HG03521 (cell line): Measurements from ENCODE around the gene IL3.

ENCODE experiments used
- ATAC-seq: cut with Tn5 transposase; IDR thresholded peaks from one replicate; pipeline ENCODE4 v1.9.1; 2021; ENCODE audit warnings: mild to moderate bottlenecking, moderate library complexity; ENCODE audit not compliant: unreplicated experiment

The IL3 gene

GRCh38 chr5:132072070-132072469, 11.6 kb downstream of the IL3 start:
- no peak for ATAC-seq

GRCh38 chr5:132072528-132072927, 12.1 kb downstream of the IL3 start:
- ATAC-seq, result no peak

- no peak for ATAC-seq
These were observed 13.0 kb downstream of the IL3 start, which contains the start of gene CSF2 for GRCh38 chr5:132073231-132074013. Gene CSF2 (plus strand): TSS chr5:132073789. CDS start chr5:132073824, 35 bp downstream.

- no peak for ATAC-seq
These were observed 13.8 kb downstream of the IL3 start for GRCh38 chr5:132074091-132074771.

GRCh38 chr5:132074772-132075718, 14.6 kb downstream of the IL3 start:
- ATAC-seq, result no peak

- no peak for ATAC-seq
These were observed 15.2 kb downstream of the IL3 start for GRCh38 chr5:132075719-132076077.

GRCh38 chr5:132076202-132076830, 15.9 kb downstream of the IL3 start:
- ATAC-seq, result no peak

- no peak for ATAC-seq
These were observed 16.5 kb downstream of the IL3 start for GRCh38 chr5:132076983-132077382.

- no peak for ATAC-seq
These were observed 18.6 kb downstream of the IL3 start for GRCh38 chr5:132079081-132079480.

GRCh38 chr5:132079619-132080018, 19.2 kb downstream of the IL3 start:
- no peak for ATAC-seq

- ATAC-seq, result no peak
These were observed 20.1 kb downstream of the IL3 start for GRCh38 chr5:132080595-132080994.

- ATAC-seq, result no peak
These were observed 21.0 kb downstream of the IL3 start for GRCh38 chr5:132081458-132081857.

GRCh38 chr5:132082329-132083023, 22.0 kb downstream of the IL3 start:
- ATAC-seq, result no peak

- ATAC-seq, result no peak
These were observed 22.7 kb downstream of the IL3 start for GRCh38 chr5:132083071-132083678.

GRCh38 chr5:132085686-132086085, 25.2 kb downstream of the IL3 start:
- ATAC-seq, result no peak

GRCh38 chr5:132086277-132086794, 25.9 kb downstream of the IL3 start:
- ATAC-seq, result no peak

- ATAC-seq, result no peak
These were observed 26.7 kb downstream of the IL3 start for GRCh38 chr5:132087176-132087575.

GRCh38 chr5:132087661-132088060, 27.2 kb downstream of the IL3 start:
- no peak for ATAC-seq

- no peak for ATAC-seq
These were observed 28.9 kb downstream of the IL3 start for GRCh38 chr5:132089363-132089762.

- no peak for ATAC-seq
These were observed 29.7 kb downstream of the IL3 start for GRCh38 chr5:132090107-132090506.
